Midbrain (tissue), 1 donor: ENCODE measurements around the gene WFDC8.

Experiments used
- DNase-seq: peaks from one replicate; lab custom pipeline; 2025; lab: John Stamatoyannopoulos, UW

The WFDC8 gene

GRCh38 chr20:45548410-45548809 is 30.7 kb downstream of the WFDC8 start:
- DNase-seq, result no peak

- DNase-seq, result no peak
Observed at GRCh38 chr20:45547206-45547770, 31.8 kb downstream of the WFDC8 start, which contains the start of gene EPPIN. TSS of gene EPPIN (minus strand) at chr20:45547401. CDS start at chr20:45547357, 44 bp downstream.

DNA sequence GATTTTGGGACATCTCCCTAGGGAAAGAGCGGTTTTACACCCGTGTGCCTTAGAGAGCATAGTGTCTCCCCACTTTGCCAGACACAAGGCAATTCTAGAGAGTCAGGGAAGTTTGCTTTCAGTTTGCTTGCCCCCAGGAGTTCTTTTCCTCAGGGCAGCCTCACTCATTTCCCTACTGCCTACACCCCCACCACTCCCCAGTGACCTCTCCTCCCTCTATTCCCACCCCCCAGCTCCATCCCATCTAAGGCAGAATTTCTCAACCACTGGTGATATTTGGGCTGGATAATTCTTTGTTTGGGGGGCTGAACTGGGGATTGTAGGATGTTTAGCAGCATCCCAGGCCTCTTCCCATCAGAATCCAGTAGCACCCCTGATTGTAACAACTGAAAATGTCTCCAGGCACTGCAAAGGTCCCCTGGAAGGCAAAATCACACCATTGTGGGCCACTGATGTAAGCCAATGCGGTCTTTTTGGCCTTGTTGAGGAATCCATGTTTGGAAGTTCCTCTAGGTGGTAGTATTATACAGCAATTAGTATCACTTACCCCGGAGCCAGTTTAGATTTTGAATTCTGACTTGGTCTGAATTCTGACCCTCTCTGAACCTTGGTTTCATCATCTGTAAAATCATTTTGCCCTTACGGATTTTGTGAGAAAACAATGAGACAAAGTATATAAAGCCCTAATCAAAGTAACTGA is 33.2 kb downstream of the WFDC8 start:
- peak; percentile 25 for DNase-seq

- DNase-seq, result no peak
Observed at GRCh38 chr20:45545351-45545750, 33.7 kb downstream of the WFDC8 start.

DNA sequence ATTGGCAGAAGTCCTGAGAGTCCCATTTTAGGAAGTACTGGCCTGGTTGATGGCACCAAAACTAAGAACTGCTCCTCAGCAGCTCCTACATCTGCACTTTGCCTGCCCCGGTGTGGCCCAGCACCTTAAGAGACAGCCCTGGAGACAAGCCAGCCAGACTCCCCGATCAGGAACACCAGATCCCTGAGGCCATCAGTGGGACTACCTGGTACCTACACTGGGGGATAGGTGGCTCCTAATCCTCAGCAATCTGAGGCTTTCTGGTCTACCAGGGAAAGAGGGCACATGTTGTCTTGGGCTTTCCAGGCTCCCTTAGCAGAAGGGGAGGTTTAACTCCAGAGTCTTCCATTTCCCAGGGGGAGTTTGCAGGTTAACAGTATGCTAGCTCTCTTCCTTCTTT is 39.7 kb downstream of the WFDC8 start, which contains the start of gene WFDC6:
TSS of gene WFDC6 (minus strand) at position 101 of the 400 bp plus-strand sequence. CDS start at position 26, 75 bp downstream.
- DNase-seq, result no peak

GRCh38 chr20:45538209-45538799 is 40.8 kb downstream of the WFDC8 start:
- no peak for DNase-seq

- no peak for DNase-seq
Observed at GRCh38 chr20:45527294-45527693, 51.8 kb downstream of the WFDC8 start.

DNA sequence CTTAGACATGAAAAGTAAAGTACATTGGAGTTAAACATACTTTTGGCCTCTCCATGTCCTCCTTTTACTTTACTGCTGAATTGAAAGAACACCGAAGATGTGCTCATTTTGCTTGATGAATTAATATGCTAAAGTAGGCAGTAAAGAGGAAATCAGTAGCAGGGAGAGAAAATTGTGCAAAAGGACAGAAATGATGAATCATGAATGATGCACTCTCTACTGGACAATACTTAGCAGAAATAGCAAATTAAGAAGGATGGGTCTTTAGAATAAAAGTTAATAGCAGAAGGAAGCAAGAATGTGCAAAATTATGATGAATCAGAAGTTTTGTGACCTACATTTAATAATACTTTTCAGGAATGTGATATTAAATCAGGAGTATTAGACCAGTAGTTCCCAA is 55.3 kb downstream of the WFDC8 start:
- DNase-seq, result no peak

GRCh38 chr20:45518282-45518681 is 60.8 kb downstream of the WFDC8 start:
- no peak for DNase-seq

- no peak for DNase-seq
Observed at GRCh38 chr20:45515147-45515913, 63.8 kb downstream of the WFDC8 start, which contains the start of gene SPINT3. TSS of gene SPINT3 (minus strand) at chr20:45515622. CDS start at chr20:45515608, 14 bp downstream.

- no peak for DNase-seq
Observed at GRCh38 chr20:45510242-45510862, 68.7 kb downstream of the WFDC8 start.

GRCh38 chr20:45509091-45509490 is 70.0 kb downstream of the WFDC8 start:
- no peak for DNase-seq

DNA sequence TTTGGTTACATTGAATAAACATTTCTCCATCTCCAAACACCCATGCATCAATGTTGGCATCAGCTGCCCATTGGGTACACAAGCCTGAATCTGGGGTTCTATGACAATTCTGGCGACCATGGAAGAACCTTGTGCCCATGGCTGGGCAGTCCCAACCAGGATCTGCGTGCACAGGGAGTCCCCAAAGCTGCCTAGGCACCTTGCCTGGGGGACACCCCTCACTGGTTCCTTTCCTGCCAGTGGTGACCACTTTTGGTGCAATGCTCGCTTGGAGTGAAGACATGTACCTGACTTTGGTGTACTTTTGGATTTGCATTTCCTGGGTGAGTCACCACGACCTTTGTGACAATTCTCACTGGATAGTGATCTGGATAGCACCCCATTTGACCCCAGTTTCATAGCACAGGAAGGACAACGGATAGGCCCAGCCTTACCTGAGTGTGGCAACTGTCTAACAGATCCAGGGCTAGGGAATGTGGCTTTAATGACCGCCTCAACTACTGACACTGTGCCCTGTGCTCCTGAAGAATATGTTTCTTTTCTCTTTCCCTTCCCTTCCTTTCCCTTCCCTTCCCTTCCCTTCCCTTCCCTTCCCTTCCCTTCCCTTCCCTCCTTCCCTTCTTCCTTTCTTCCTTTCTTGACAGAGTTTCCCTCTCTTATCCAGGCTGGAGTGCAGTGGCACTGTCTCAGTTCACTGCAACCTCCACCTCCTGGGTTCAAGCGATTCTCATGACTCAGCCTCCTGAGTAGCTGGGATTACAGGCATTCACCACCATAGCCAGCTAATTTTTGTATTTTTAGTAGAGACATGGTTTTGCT is 70.8 kb downstream of the WFDC8 start:
- no peak for DNase-seq

GRCh38 chr20:45507011-45507820 is 71.9 kb downstream of the WFDC8 start:
- DNase-seq, result no peak

DNA sequence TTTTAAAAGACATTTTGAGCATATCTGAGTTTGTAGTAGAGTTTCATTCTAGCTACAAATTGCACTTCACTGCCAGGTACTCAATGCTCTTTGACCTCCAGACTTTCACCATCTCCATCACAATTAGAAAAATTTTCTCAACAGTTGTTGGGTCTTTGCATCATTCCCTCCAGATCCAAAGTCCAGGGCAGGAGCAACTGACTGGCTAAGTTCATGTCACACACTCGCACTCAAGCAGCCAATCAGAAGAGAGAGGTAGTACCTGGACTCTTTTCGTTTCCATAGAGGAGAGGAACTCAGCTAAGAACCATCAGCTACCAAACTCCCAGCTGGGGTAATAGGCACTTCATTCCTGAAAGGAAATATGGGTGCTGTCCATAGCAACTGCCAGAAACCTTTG is 72.7 kb downstream of the WFDC8 start:
- DNase-seq, result no peak

- no peak for DNase-seq
Observed at GRCh38 chr20:45503403-45503802, 75.7 kb downstream of the WFDC8 start.

- DNase-seq, result no peak
Observed at GRCh38 chr20:45502561-45502960, 76.5 kb downstream of the WFDC8 start.
